ENCODE results near the gene AADACL4.
A peak's percentile ranks its signal among the peaks of the same experiment; 100 is the strongest.
"Not testable (repeated sequence)": the region's sequence is repeated elsewhere in the genome, so short reads cannot be mapped to it uniquely, and the experiment has no call there.

The AADACL4 gene

DNA sequence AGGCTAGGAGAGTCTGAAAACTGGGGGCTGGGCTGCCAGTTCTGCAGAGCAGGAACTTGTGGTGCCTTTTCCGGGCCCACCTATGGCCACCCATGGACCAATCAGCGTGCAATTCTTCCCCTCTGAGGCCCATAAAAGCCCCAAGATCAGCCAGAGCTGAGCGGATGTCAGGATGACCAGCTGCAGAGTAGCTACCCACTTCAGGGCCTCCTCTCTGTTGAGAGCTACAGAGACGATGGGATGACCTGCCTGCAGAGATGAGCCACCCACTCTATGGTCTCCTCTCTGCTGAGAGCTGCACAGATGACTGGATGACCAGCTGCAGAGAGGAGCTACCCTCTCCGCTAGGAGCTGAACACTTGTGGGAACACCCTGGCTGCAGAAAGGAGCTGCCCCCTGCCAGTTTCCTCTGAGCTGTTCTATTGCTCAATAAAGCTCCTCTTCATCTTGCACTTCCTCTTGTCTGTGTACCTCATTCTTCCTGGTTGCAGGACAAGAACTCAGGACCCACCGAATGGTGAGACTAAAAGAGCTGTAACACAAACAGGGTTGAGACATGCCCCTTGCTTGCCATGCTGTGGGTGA is 12.8 kb upstream of the AADACL4 start:
- no peak for DNase-seq

DNA sequence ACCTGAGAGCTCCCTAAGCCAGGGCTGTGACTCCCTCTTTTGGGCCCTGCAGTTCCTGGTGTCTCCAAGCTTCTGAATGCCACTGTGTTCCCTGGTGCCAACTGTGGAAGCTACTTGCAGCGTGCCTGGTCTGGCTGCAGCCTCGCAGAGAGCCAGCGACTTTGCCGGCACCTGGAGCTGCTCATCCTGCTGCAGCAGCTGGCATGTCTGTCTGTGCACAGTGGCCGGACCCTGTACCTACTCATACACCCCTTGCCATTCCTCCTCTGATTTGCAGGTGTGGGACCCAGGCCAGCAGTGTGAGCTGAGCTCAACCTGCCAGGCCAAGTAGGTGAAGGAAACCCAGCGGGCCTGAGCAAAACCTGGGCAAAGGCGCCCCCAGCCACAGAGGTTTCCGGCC is 12.3 kb upstream of the AADACL4 start:
- DNase-seq: no peak

DNA sequence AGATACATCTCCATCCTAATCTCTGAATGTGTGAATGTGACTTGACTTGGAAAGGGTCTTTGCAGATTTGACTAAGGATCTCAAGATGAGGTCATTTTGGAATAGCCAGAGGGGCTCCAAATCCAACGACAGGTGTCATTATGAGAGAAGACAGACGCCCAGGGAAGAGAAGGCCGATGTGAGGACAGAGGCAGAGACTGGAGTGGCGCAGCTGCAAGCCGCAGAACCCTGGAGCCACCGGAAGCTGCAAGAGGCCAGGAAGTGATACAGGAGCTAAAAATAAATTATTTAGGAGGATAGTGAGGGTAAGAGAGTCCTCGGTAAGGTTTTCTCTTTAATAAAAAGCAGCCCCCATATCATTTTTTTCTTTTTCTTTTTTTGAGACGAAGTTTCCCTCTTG is 9.7 kb upstream of the AADACL4 start:
- no peak for DNase-seq

DNA sequence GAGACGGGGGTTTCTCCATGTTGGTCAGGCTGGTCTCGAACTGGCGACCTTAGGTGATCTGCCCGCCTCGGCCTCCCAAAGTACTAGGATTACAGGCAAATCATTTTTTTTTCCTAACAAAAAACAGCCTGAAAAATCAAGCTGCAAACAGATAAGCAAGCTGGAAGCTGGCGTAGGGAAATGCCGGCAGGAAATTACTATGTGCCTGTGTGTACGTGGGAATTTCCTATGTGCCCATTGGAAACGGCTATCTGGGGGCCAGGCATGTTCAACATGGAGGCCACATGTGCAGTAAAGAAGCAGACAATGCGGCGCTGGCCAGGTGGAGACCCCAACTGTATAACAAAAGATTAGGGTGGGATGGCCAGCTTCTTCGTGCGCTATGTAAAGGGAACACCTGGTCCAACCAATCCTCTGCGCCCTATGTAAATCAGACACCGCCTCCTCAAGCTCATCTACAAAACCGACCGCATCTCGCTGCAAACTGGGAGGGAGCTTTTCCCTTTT is 9.1 kb upstream of the AADACL4 start:
- no peak for DNase-seq

DNA sequence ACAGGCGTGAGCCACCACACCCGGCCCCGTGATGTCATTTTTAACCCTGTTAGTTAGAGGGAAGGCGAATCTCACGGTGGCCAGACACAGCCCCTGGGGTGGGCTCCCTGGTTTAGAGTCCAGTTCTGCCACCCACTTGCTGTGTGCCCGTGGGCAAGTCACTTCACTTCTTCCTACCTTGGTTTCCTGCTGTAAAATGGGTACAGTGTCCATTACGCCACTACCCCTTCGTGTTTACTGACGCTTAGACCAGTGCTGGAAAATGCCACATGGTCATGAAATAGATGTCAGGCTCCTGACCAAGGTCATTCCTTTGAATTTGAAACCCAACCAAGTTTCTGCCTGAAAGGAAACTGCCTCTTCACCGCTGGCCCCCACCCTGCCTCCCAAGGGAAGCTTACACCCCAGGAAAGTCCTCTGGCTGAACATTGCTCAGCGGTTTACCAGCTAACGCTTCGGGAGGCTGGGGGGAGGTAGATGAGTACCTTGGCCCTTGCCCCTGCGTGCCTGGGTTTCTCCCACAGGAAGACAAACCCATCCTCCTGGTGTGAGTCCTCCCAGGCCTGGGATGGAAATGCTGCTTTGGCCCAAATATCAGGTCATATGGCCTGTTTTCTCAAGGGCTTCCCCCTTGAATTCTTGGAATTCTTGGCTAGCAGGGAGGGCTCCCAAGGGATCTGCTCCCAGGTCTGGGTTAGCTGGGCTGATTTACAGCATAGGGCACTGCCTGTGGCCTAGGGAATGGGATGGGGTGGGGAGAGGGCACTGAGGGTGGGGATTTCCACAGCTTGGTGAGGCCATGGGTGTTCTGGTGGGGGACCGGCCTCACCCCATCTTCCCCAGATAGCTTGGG is 7.6 kb upstream of the AADACL4 start:
- no peak for DNase-seq

DNA sequence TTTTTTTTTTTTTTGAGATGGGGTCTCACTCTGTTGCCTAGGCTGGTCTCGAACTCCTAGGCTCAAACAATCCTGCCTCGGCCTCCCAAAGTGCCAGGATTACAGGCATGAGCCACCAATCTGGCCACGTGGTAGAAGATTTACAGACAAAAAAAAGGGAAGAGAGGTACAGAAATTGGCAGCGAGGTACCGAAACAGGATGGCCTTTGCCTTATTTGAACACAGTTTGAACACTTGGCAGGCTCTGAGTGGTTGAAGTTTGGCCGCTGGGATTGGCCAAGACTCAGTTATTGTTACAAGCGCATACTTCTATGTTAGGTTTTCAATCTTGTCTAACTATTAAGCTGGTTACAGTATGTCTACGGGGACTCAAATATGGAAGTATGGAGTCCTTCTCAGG is 6.2 kb upstream of the AADACL4 start:
- DNase-seq: no peak

DNA sequence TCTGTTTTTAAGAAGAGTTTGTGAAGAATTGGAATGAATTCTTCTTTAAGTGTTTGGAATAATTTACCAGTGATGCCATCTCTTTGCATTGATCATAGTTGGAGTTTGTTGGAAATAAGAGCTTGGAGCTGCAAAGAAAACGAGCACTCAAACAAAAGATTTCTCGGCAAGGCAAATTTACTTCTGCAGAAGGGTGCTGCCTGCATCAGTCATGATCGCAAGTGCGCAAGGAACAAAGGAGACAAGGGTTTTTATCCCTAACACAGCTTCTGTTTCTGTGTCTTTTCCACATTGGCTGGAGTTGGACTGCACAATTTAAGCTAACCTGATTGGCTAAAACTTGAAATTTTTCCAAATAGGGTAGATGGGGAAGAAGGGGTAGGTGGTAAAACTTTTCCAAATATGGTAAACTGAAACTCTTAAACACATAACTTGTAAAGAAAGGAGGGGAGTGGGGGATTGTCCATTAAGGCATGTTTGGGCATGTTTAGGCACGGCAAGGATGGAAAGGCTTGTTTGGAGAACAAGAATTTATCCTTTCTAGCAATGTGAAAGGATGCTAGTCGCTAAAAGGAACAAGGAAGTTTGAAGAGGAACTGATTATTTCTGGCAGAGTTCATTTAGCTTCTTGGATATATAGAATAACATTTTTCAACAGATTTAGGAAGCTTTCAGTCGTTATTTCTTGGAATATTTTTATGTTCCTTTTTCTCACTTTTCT is 3.5 kb upstream of the AADACL4 start:
- DNase-seq: no peak

DNA sequence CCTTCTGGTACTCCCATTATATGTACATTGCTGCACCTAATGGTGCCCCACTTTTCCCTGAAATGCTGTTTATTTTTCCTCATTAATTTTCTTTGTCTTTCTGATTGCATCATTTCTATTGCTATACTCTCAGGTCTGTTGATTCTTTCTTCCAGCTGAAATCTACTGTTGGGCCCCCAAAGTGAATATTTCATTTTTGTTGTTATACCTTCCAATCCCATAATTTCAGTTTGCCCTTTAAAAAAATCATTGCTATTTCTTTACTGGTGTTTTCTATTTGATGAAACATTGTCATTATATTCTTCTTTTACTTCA is 3.0 kb upstream of the AADACL4 start:
- no peak for DNase-seq

DNA sequence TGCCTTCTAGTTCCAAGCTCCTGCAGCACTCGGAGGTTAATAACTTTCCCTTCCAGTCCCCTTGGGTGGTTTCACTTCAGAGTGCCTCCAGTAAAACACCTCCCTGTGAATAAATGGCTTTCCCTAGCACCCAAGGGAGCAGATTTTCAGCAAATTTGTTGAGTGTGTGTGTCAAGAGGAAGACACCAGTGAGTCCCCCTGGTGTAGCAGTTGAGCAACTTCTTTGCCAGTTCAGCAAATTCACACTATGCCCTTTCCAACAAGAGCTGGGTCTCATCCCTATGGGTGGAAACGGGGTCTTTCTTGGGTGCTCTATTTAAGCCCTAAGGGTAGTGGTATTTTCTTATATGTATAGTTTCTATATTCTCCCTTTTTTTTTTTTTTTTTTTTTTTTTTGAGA is 806 bp upstream of the AADACL4 start:
- DNase-seq: no peak

DNA sequence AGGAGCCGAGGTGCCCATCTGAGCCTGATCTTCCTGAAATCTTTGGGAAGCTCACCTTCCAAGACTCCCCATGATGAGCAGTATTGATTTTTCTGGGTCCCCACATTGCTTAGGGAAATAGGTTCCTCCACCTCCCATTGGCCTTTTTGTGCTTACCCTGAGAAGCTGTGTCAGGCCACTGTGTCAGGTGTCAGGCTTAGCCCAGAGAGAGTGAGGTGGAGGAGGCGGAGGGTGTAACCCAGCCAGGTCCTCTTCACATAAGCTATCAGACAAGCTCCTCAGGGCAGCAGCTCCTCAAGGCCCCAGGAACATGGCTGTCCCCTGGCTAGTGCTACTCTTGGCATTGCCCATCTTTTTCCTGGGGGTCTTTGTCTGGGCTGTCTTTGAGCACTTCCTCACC is 352 bp downstream of the AADACL4 start:
- no peak for DNase-seq

DNA sequence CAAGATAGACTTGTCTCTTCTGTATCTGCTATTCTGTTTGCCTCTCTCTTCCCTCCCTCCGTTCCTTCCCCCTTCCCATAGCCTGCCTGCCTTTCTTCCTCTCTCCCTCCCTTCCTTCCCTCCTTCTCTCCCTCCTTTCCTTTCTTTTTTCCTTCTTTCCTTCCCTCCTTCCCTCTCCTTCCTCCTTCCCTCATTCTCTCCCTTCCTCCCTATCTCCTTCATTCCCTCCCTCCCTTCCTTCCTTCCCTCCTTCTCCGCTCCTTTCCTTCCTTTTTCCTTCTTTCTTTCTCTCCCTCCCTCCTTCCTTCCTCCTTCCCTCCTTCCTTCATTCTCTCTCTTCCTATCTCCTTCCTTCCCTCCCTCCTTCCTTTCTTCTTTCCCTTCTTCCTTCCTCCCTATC is 944 bp downstream of the AADACL4 start:
- DNase-seq: no peak

DNA sequence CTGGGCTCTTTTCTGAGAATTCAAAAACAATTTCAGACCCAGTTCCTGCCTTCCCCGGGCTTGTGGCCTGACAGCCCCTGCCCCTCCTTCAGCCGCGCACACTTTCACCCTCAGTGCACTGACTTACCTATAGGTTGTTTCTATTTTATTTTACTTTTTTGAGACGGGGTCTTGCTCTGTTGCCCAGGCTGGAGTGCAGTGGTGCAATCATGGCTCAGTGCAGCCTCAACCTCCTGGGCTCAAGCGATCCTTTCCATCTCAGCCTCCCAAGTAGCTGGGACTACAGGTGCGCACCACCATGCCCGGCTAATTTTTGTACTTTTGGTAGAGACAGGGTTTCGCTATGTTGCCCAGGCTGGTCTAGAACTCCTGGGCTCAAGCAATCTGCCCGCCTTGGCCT is 1.5 kb downstream of the AADACL4 start:
- DNase-seq: not testable (repeated sequence)

DNA sequence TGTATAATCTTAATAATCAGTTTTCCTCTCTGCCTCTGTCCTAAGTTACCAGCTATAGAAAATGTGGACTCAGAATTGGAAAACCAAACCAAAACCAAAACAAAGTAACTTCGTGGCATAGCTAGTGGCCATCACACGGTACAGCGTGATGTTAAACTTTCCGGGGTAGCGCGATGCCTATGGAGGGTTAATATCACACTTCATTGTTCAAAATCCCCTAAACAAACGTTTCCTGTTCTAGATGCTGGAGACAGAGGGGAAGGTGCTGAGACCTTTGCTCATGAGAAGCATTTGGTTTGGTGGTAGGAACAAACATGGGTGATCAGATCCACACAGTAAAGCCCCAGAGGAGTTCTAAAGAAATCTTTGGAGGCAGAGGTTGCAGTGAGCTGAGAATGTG is 4.9 kb downstream of the AADACL4 start:
- no peak for DNase-seq

DNA sequence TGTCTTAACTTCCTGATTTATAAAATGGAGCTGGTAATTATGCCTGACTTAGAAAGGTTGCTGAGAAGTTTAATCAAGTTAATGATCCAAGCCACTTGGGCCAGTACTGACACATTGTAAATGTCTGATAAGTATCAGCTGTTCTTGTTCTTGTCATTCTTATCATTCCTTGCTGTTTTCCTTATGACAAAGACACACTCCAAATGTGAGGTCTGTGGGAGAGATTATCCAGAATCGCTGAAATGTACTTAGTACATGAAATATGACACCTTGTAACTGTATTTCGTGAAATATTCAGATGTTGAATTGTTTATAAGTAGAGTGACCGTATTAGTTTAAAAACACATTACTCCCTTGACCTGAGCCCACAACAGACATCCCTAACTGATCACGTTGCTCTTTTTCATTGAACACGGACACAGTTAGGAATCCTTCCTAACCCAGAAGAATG is 6.1 kb downstream of the AADACL4 start:
- no peak for DNase-seq

DNA sequence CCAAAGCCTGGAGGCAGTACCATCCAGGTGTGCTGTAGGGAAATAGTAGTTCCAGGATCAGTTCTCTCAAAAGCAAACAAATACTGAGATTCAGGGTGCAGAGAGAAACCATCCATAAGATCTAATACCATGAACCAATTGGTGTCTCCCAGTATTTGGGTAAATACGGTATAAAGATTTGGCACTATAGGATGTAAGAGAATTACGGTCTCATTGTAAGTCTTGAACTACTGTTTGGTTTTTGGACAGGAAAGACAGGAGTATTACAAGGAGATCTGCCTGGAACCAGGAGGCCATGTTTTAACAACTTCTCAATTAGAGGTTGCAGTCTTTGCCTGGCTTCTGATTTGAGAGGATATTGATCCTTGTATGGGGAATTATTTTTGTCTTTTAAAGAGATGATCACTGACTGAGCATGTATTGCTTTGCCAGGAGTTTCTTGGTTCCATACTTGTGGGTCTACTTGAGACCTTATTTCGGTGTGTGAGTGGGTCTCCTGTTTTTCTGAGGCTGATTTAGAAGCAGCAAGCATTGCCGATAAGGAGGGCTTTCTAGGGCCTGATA is 10.2 kb downstream of the AADACL4 start:
- DNase-seq: no peak

DNA sequence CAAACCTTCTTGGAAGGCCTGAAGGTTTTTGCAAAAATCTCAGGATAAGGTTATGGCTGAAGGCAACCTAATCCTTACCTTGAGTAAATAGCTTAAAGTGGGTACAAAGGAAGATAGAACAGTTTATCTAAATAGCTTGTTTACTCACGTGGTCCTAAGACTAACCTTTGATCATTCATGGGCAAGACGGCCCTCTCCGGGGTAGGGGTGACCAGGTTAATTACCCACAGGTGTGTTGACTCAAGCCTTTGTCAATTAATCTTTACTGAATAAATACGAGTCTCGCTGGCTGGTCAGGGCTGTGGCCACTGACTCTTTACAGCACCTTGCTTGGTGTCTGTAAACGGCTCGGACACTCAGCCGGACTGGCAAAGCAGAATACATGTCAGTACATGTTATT is 10.8 kb downstream of the AADACL4 start:
- DNase-seq: no peak

DNA sequence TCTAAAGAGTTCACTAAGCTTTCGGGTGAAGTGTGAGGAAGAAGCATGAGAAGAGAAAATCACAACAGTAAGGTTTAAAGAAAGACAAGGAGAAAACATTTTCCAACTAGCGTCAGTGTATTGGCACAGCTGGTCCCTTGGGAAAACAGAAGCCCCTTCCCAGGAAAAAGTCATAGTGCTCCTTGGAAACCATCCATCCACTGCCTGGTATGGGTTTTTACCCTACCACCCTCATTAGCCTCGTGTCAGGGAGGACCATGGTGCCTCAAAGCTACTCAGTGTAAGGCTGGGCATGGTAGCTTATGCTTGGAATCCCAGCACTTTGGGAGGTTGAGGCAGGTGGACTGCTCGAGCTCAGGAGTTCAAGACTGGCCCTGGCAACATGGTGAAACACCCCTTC is 12.7 kb downstream of the AADACL4 start:
- no peak for DNase-seq

DNA sequence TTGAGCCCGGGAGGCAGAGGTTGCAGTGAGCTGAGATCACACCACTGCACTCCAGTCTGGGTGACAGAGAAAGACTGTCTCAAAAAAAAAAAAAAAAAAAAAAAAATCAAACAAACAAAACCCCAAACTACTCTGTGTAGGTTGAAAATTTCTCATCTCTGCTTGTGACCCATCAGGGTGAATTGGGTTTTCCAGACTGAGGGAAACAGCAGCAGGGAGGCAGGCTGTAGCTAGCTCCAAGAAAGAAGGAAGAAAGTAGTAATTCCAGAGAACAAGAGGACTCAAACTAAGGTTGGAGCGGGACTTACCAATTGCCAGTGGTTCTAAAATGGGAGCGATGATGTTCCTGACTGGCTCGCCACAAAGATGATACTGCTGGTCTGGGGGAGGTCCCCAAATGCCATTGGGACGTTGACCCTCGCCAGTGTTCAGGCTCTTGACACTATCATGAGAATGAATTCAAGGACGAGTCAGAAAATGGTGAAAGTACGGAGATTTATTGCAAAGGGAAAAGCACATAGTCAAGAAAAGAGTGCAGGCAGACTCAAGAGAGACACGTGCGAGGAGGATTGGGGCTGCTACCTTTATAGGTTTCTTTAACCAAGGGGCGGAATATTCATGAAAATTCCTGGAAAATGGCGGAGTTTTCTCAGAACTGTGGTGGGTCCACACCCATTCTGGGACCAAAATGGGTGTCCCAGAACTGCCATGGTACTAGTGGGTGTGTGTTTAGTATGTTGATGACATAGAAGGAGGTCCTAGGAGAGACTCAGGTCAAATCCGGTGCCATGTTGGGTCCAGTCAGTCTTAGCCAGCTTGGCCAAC is 13.4 kb downstream of the AADACL4 start:
- DNase-seq: no peak

DNA sequence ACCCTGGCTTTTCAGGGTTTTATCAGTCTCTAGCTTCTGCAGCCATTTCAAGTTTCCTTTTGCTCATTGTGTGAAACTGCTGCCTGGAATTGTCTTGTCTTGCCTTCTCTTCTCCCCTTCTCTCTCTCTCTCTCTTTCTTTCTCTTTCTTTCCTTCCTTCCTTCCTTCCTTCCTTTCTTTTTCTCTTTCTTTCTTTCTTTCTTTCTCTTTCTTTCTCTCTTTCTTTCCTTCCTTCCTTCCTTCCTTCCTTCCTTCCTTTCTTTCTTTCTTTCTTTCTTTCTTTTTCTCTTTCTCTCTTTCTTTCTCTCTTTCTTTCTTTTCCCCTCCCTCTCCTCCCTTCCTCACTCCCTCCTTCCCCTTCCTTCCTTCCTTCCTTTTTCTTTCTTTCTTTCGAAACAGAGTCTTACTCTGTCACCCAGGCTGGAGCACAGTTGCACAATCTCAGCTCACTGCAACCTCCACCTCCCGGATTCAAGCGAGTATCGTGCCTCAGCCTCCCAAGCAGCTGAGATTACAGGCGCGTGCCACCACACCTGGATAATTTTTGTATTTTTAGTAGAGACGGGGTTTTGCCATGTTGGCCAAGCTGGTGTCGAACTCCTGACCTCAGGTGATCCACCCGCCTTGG is 14.1 kb downstream of the AADACL4 start:
- DNase-seq: not testable (repeated sequence)

DNA sequence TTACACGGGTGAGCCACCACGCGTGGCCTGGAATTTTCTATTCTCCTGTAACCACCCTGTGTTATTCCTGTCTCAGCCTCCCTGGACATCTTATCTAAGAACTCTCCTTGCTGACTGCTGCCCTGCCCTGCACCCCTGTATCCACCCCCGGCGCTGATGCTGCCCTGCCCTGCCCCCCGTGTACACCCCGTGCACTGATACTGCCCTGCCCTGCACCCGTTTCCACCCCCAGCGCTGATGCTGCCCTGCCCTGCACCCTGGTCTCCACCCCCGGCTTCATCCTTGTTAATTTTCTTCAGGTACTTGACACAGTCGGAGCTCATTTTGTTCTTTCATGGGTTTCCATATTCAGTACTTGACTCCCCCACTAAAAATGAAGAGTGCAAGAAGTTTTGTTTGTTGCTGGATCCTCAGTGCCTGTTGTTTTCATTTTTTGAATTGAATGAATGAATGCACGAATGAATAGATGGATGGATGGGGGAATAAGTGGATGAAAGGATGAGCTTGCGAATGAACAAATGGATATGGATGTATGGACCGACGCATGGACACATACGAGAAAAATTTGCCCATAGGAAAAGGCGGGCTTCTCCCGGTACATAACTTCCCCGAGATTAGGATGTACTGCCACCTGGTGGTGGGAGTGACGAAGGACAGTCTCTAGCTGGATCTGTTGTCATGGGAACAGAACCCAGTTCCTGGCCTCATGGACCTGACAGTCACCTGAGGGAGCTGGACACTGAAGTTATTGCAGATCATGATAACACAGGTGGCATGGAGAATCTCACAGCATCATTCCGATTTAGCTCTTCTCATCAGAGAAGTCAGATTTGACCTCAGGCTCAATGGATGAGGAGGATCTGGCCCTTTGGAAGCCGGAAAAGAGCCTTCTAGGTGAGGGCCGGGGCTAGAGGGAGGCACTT is 14.9 kb downstream of the AADACL4 start:
- DNase-seq: peak; percentile 82

DNA sequence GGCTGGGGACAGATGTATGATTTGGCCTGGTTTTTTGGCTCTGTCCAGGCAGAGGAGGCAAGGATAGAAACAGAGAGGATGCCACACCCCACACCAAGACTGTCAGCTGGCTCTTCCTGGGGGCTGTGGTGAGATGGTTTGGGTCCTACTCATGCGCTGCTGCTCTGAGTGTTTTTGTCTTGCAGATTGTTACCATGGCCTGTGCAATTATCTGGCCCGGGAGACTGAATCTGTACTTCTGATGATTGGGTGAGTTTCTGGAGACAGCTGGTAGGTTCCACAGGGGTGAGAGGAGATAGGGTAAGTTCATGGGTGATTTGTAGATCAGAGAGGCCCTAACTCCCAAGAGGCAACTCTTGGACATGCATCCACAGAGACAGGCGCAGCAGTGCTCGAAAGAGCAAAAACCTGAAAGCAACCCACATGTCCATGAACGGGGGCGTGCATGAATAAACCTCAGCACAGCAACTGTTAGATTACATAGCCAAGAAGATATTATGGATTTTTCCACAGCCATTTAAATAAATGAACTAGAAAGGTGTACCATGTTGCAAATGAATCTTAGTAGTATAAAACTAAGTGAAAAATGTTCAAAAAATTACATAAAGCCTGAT is 17.8 kb downstream of the AADACL4 start:
- DNase-seq: no peak

All from right forelimb (tissue), 1 donor.